Activated T-helper 1 cell treated with anti-CD3 and anti-CD28 coated beads, Interleukin-2, amount 50 U/mL, for 16 hours (primary cell): ENCODE data around the gene CNPY1.

Experiments used
- DNase-seq, 2 donors: peaks; one replicate each; pipeline ENCODE4 v3.0.0-alpha.2; 2020; ENCODE audit warnings: low read depth in 1 of 2, low spot score in 1 of 2

CNPY1 gene

GRCh38 chr7:155490697-155491628 lies 55.4 kb downstream of the CNPY1 start:
- no peak for DNase-seq

GRCh38 chr7:155489862-155490696 lies 56.3 kb downstream of the CNPY1 start:
- no peak for DNase-seq

- no peak for DNase-seq
These were observed 57.1 kb downstream of the CNPY1 start for GRCh38 chr7:155489158-155489840.

- DNase-seq, result no peak
These were observed 57.8 kb downstream of the CNPY1 start for GRCh38 chr7:155488483-155489127.

- DNase-seq, result no peak
These were observed 58.6 kb downstream of the CNPY1 start for GRCh38 chr7:155487509-155488482.

GRCh38 chr7:155486783-155487508 lies 59.4 kb downstream of the CNPY1 start:
- DNase-seq, result no peak

GRCh38 chr7:155484483-155485399 lies 61.6 kb downstream of the CNPY1 start:
- DNase-seq, result no peak

- DNase-seq, result no peak
These were observed 62.5 kb downstream of the CNPY1 start for GRCh38 chr7:155483868-155484325.

GRCh38 chr7:155483245-155483644 lies 63.1 kb downstream of the CNPY1 start:
- DNase-seq, result no peak

- no peak for DNase-seq
These were observed 63.7 kb downstream of the CNPY1 start for GRCh38 chr7:155482511-155483183.

GRCh38 chr7:155481764-155482163 lies 64.6 kb downstream of the CNPY1 start:
- no peak for DNase-seq

GRCh38 chr7:155477476-155477875 lies 68.9 kb downstream of the CNPY1 start:
- no peak for DNase-seq

- DNase-seq, result no peak
These were observed 74.6 kb downstream of the CNPY1 start for GRCh38 chr7:155471718-155472117.

- DNase-seq, result no peak
These were observed 75.4 kb downstream of the CNPY1 start for GRCh38 chr7:155470686-155471638.

- DNase-seq, result no peak
These were observed 76.2 kb downstream of the CNPY1 start for GRCh38 chr7:155470186-155470487.
